HepG2 (cell line): ENCODE data around the gene STRN3. TPM values are rescaled to one million over a fixed set of nuclear protein-coding genes. Genes with fewer than 3 reads are reported as not detected.

ENCODE experiments used
- ATAC-seq: fragments of 200-7000 bp; cut with Tn5 transposase; 3 replicates; pipeline ENCODE4 v1.9.1; 2020; ENCODE audit warnings: mild to moderate bottlenecking, moderate library complexity
- BruUV-seq: library from RNA; stranded (reverse); fragments of 400-500 nt; replicated peaks from 2 replicates; lab custom pipeline; 2021; lab: Mats Ljungman, UMichigan
- CTCF ChIA-PET: fragments of 300-600 bp; formaldehyde crosslinking; extraction: SDS; loops from one replicate; lab custom pipeline; 2021; ENCODE audit warnings: low total read pairs, inconsistent platforms, low intra/inter-chr PET ratio; lab: Yijun Ruan, JAX
- POLR2A ChIA-PET: fragments of 350-600 bp; sonication (Branson Sonifier 250); formaldehyde crosslinking; loops from one replicate; lab custom pipeline; 2020; ENCODE audit warnings: antibody characterized with exemption, inconsistent platforms; lab: Yijun Ruan, JAX
- DNase-seq: peaks from one replicate; pipeline ENCODE4 v3.0.0-alpha.2; 2015; ENCODE audit warnings: low spot score
- FAIRE-seq: peaks from 3 replicates; lab custom pipeline; 2011; peaks lifted over from hg19 to GRCh38; lab: Jason Lieb, UNC
- H2AFZ ChIP-seq: one replicate; pipeline ENCODE4 v1.6.1; 2011; ENCODE audit warnings: low read length, inconsistent platforms
- H3K27ac ChIP-seq: fragments of 300-600 bp; 3 replicates; pipeline ENCODE4 v1.8.0; 2011; ENCODE audit warnings: mixed run types, mild to moderate bottlenecking, mixed read lengths, low read length, inconsistent platforms; ENCODE audit not compliant: insufficient read depth; ENCODE audit errors: extremely low read length
- H3K27me3 ChIP-seq, 2 experiments: fragments of 200-600 bp in 1 of 2; 2 replicates in 1 of 2; 3 replicates in 1 of 2; pipeline versions ENCODE4 v1.6.0 to v1.8.0; 2011; ENCODE audit warnings: low read length in 2 of 2, mild to moderate bottlenecking in 2 of 2, moderate library complexity in 2 of 2, inconsistent platforms in 1 of 2; ENCODE audit not compliant: insufficient read depth in 2 of 2, control insufficient read depth in 1 of 2
- H3K36me3 ChIP-seq, 2 experiments: fragments of 200-600 bp in 1 of 2; replicated peaks in 1 of 2; 2 replicates in 1 of 2; 3 replicates in 1 of 2; pipeline versions ENCODE4 v1.5.1 to v1.8.0; 2011; ENCODE audit warnings: low read length in 2 of 2, inconsistent platforms in 1 of 2; ENCODE audit not compliant: insufficient read depth in 2 of 2, control insufficient read depth in 1 of 2
- H3K4me1 ChIP-seq: 2 replicates; pipeline ENCODE4 v1.5.1; 2012; ENCODE audit warnings: low read length, inconsistent platforms; ENCODE audit not compliant: insufficient read depth
- H3K4me2 ChIP-seq: 2 replicates; pipeline ENCODE4 v1.6.0; 2011; ENCODE audit warnings: low read depth, low read length, inconsistent platforms
- H3K4me3 ChIP-seq, 3 experiments: fragments of 200-600 bp in 1 of 3; sonication (generic), shearing (Covaris generic) in 1 of 3; replicated peaks in 1 of 3; 2 replicates each; pipeline ENCODE4 v1.5.1; 2011 to 2016; ENCODE audit warnings: low read length in 3 of 3, inconsistent platforms in 2 of 3, low read depth in 2 of 3, mild to moderate bottlenecking in 2 of 3, control low read depth in 1 of 3, mixed read lengths in 1 of 3; ENCODE audit not compliant: insufficient read depth in 1 of 3
- H3K79me2 ChIP-seq: one replicate; pipeline ENCODE4 v1.6.1; 2011; ENCODE audit warnings: low read length, inconsistent platforms; ENCODE audit not compliant: insufficient read depth
- H3K9ac ChIP-seq: 2 replicates; pipeline ENCODE4 v1.6.0; 2011; ENCODE audit warnings: mild to moderate bottlenecking, low read depth, low read length, inconsistent platforms; ENCODE audit not compliant: insufficient read depth
- H3K9me3 ChIP-seq: 2 replicates; pipeline ENCODE4 v1.5.1; 2012; ENCODE audit warnings: mild to moderate bottlenecking, low read length
- H4K20me1 ChIP-seq: 2 replicates; pipeline ENCODE4 v1.6.0; 2011; ENCODE audit warnings: inconsistent platforms, mild to moderate bottlenecking, low read length, moderate library complexity; ENCODE audit not compliant: insufficient read depth
- GFI1 ChIP-seq: sonication (generic); formaldehyde crosslinking; IDR thresholded peaks from 2 replicates; pipeline ENCODE4 v1.5.0; 2020; ENCODE audit warnings: missing genetic modification reagents, mild to moderate bottlenecking, borderline replicate concordance
- PITX1 ChIP-seq: sonication (generic); formaldehyde crosslinking; IDR thresholded peaks from 2 replicates; pipeline ENCODE4 v1.5.1; 2020; ENCODE audit warnings: mild to moderate bottlenecking, missing genetic modification reagents
- ZNF234 ChIP-seq: sonication (generic); formaldehyde crosslinking; conservative IDR thresholded peaks from 2 replicates; pipeline ENCODE4 v1.5.1; 2020; ENCODE audit warnings: mild to moderate bottlenecking, missing genetic modification reagents
- WGBS: methylation state at CpG from one replicate; pipeline ENCODE4 v1.1.6; 2017; ENCODE audit warnings: low lambda C conversion rate; 5-methylcytosine and 5-hydroxymethylcytosine counted together
- in situ Hi-C: cut with HindIII; loops from 2 replicates; pipeline ENCODE4 v1.10.0; 2017; ENCODE audit warnings: low pct_unique_long_range_greater_than_20kb; ENCODE audit not compliant: extremely low pct_ligation_motif_present
- intact Hi-C: fragments of 100-400 bp; cut with micrococcal nuclease; formaldehyde crosslinking; loops from one replicate; pipeline ENCODE4 v1.10.0; 2022; ENCODE audit not compliant: unreplicated experiment
- polyA plus RNA-seq, 8 experiments: library from polyadenylated mRNA; depleted of rRNA in 3 of 8; stranded (reverse) in 7 of 8; unstranded in 1 of 8; fragments of >200 nt; fragmentation: Illumina TruSeq in 4 of 8; extraction: Trizol in 4 of 8; gene quantifications; 2 replicates each; pipeline versions ENCODE4 v1.2.1 to v1.2.3, GENCODE V29; 2011 to 2016; ENCODE audit warnings: low read depth in 4 of 8, missing spikeins in 1 of 8, mixed read lengths in 1 of 8; ENCODE audit not compliant: insufficient read depth in 1 of 8
- total RNA-seq, 5 experiments: library from RNA; depleted of rRNA; stranded (reverse); fragments of >200 nt; fragmentation: Illumina TruSeq; extraction: Trizol; gene quantifications; 2 replicates each; pipeline ENCODE4 v1.2.3, GENCODE V29; 2016; ENCODE audit warnings: low read depth in 1 of 5
- TF ChIP-seq, protein P1 (sequence below): sonication (generic); formaldehyde crosslinking; IDR thresholded peaks from 2 replicates; pipeline ENCODE4 v1.5.0; 2020; ENCODE audit warnings: mild to moderate bottlenecking, missing genetic modification reagents
- TF ChIP-seq, protein P2 (sequence below): sonication (generic); formaldehyde crosslinking; IDR thresholded peaks from 2 replicates; pipeline ENCODE4 v1.4.0; 2020; ENCODE audit warnings: missing genetic modification reagents

The STRN3 gene
- total and polyA plus RNA-seq, 2 of the 13 experiments (the other 11 are each of a cell fraction or from before 2014, with no cell fraction given), result 49.4 to 123 TPM

DNA sequence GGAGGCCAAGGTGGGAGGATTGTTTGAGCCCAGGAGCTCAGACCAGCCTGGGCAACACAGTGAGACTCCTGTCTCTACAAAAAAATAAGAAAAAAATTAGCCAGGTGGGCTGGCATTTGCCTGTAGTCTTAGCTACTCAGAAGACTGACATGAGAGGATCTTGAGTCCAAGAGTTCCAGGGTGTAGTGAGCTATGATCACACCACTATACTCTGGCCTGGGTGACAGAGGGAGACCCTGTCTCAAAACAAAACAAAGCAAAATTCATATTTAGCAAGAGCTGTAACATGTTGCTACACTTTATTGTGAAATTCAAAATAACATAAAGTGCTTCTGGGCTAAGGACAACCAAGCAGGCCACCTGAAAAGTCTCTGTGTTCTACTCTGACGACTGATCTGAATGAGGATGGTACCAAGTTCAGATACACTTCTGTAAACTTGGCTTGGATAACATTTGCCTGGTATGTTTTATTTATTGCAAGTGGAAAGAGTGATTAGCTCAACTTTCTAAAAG lies 11.6 kb upstream of the STRN3 start (continued):
- TF ChIP-seq PITX1, result peak; percentile 20; the same call in 1 of the 2 replicates
- TF ChIP-seq, all 625 proteins: peak for 89

DNA sequence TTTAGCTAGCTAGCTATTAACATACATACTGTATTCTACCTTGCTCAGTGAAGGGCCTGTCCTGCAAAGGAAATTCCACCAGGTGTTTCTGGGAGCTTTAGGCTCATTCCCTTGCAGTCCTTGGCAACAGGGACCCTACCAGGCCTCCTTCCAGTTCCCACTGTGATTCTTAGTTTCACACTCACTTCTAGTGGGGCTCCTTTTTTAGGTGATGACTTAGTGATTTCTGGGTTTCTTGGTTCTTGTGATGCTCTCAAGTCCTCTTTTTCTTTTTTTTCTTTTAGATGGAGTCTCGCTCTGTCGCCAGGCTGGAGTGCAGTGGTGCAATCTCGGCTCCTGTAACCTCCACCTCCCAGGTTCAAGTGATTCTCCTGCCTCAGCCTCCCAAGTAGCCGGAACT lies 10.4 kb upstream of the STRN3 start:
- Histone ChIP-seq H3K27me3 (no peaks in the 10 kb centered on the region), H3K4me2 (no peak overlapping the region), H3K36me3 (no peaks in the 10 kb centered on the region), H3K9ac (no peak overlapping the region), H3K4me3 (no peak overlapping the region), H4K20me1 (no peaks in the 10 kb centered on the region), H3K79me2 (peaks cover 7% of the 10 kb centered on the region), H2AFZ (no peak overlapping the region), H3K9me3 (no peaks in the 10 kb centered on the region), H3K4me1 (peaks cover 59% of the 10 kb centered on the region), H3K27ac (peak overlapping the region; percentile 22)
- BruUV-seq, result no TSS peak
- TF ChIP-seq ZNF234 (CRISPR knock-in tag) (0 out of 2 replicates have a peak, but pooled peaks have one; percentile 52), GFI1 (CRISPR knock-in tag) (no peak)
- TF ChIP-seq, protein P1, sequence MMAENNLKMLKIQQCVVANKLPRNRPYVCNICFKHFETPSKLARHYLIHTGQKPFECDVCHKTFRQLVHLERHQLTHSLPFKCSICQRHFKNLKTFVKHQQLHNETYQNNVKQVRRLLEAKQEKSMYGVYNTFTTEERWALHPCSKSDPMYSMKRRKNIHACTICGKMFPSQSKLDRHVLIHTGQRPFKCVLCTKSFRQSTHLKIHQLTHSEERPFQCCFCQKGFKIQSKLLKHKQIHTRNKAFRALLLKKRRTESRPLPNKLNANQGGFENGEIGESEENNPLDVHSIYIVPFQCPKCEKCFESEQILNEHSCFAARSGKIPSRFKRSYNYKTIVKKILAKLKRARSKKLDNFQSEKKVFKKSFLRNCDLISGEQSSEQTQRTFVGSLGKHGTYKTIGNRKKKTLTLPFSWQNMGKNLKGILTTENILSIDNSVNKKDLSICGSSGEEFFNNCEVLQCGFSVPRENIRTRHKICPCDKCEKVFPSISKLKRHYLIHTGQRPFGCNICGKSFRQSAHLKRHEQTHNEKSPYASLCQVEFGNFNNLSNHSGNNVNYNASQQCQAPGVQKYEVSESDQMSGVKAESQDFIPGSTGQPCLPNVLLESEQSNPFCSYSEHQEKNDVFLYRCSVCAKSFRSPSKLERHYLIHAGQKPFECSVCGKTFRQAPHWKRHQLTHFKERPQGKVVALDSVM, result 0 out of 2 replicates have a peak, but pooled peaks have one; percentile 30
- TF ChIP-seq, protein P2, sequence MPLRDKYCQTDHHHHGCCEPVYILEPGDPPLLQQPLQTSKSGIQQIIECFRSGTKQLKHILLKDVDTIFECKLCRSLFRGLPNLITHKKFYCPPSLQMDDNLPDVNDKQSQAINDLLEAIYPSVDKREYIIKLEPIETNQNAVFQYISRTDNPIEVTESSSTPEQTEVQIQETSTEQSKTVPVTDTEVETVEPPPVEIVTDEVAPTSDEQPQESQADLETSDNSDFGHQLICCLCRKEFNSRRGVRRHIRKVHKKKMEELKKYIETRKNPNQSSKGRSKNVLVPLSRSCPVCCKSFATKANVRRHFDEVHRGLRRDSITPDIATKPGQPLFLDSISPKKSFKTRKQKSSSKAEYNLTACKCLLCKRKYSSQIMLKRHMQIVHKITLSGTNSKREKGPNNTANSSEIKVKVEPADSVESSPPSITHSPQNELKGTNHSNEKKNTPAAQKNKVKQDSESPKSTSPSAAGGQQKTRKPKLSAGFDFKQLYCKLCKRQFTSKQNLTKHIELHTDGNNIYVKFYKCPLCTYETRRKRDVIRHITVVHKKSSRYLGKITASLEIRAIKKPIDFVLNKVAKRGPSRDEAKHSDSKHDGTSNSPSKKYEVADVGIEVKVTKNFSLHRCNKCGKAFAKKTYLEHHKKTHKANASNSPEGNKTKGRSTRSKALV (CRISPR knock-in tag), result no peak
- 96% methylated on average over 4 of the region's 4 CpGs for WGBS
- ATAC-seq, result no peak
- intact Hi-C loops (no loop called here), in situ Hi-C loops (no loop called here)
- ChIA-PET CTCF (no interaction called here), POLR2A (interaction anchor here (1.0 to 1.3 kb wide), 2 partner anchors 11 to 17 kb away, joined by 3 to 16 read pairs; partner anchors contain the start of genes AP4S1 and STRN3)
- no peak for DNase-seq
- FAIRE-seq, result no peak
